Gastrocnemius medialis (tissue), 4 donors: ENCODE measurements around the gene CDH23.

ENCODE experiments used
- POLR2A ChIP-seq, 2 donors: fragments of 450-650 bp; IDR thresholded peaks; one replicate each; pipeline ENCODE4 v1.6.1; 2017; ENCODE audit warnings: antibody characterized with exemption in 2 of 2, mild to moderate bottlenecking in 2 of 2, moderate library complexity in 2 of 2
- TF ChIP-seq, protein P1 (sequence below), 5 experiments: fragments of 450-650 bp in 3 of 5; fragments of 200-600 bp in 2 of 5; sonication (generic) in 2 of 5; IDR thresholded peaks in 4 of 5; conservative IDR thresholded peaks in 1 of 5; 1 replicate in 4 of 5; 2 replicates in 1 of 5; pipeline ENCODE4 v1.5.1; 2016 to 2019; ENCODE audit warnings: antibody characterized with exemption in 5 of 5, mild to moderate bottlenecking in 3 of 5, moderate library complexity in 3 of 5

DNA sequence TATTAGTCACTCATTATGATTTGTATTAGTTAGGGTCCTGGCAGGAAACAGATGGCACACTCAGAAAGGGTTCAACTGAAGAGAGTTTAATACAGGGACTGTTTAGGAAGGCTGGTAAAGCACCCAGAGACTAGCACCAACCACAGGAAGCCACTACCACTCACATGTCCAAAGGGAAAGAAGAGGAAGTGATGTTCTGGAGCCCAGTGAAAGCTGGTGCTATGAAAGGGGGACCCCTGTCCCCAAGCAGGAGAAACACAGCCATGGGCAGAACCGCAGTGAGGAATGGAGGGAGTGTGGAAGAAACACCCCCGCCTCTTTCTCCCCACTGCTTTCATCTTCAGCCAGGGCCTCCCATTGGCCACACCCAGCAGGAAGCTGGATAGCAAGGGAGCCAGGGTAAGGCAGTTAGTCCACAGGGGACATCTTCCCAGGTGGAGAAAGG is 379.8 kb downstream of the CDH23 start:
- TF ChIP-seq, protein P1, sequence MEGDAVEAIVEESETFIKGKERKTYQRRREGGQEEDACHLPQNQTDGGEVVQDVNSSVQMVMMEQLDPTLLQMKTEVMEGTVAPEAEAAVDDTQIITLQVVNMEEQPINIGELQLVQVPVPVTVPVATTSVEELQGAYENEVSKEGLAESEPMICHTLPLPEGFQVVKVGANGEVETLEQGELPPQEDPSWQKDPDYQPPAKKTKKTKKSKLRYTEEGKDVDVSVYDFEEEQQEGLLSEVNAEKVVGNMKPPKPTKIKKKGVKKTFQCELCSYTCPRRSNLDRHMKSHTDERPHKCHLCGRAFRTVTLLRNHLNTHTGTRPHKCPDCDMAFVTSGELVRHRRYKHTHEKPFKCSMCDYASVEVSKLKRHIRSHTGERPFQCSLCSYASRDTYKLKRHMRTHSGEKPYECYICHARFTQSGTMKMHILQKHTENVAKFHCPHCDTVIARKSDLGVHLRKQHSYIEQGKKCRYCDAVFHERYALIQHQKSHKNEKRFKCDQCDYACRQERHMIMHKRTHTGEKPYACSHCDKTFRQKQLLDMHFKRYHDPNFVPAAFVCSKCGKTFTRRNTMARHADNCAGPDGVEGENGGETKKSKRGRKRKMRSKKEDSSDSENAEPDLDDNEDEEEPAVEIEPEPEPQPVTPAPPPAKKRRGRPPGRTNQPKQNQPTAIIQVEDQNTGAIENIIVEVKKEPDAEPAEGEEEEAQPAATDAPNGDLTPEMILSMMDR (IDR thresholded peaks at IDR 0.05 in 4 of 5, conservative IDR thresholded peaks at IDR 0.05 in 1 of 5): no peak
- TF ChIP-seq POLR2A (IDR thresholded peaks at IDR 0.05): no peak
